Ecto neural progenitor cell (in vitro differentiated cells): ENCODE measurements around the gene VWDE.
"Not testable (repeated sequence)": the region's sequence is repeated elsewhere in the genome, so short reads cannot be mapped to it uniquely, and the experiment has no call there.

Experiments
- DNase-seq: peaks from one replicate; pipeline ENCODE4 v3.0.0-alpha.2; 2018; ENCODE audit warnings: low spot score

VWDE gene

DNA sequence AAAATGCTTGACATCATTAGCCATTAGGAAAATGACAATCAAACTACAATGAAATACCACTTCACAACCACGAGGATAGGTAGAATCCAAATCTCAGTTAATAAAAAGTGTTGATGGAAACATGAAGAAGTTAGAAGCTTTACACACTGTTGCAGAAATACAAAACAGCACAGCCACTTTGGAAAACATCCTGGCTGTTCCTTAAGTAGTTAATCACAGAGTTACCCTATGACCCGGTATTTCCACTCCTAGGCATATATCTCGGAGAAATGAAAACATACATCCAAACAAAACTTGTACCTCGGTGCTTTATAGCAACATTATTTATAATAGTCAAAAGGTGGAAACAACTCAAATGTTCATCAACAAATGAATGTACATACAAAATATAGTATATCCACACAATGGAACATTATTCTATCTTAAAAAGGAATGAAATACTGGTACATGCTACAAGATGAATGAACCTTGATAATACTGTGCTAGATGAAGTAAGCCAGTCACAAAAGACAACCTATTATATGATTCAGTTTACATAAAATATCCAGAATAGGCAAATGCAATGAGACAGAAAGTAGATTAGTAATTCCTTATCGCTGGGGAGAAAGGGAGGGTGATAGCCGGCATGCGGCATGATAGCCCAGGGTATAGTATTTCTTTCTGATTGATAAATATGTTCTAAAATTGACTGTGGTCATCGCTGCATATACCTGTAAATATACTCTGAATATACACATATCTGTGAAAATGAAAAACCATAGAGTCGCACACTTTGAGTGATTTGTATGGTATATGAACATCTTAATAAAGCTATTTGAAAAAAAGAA is 1.9 kb downstream of the VWDE start:
- no peak for DNase-seq

DNA sequence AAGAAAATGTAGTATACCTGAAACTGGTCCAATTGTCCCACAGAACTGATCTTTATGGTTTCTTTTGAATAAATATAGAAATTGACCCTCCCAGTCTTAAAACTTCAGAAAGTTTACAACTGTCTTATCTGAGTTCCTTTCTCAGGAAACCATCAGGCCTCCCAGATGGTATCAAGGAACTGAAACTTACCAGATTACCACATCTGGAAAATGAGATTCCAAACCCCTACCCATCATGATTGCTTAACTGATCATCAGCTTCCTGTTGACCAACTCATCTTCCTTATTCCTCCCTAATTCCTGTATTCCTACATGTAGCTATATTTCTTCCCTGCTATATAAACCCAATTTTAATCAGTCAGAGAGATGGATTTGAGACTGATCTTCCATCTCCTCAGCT is 5.5 kb downstream of the VWDE start:
- no peak for DNase-seq

DNA sequence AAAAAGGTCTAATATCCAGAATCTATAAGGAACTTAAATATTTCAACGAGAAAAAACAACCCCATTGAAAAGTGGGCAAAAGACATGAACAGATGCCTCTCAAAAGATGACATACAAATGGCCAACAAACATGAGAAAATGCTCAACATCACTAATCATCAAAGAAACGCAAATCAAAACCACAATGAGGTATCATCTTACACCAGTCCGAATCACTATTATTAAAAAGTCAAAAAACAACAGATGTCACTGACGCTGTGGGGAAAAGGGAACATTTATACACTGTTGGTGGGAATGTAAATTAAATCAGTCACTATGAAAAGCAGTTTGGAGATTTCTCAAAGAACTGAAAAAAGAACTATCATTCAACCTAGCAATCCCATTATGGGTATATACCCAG is 6.0 kb downstream of the VWDE start:
- no peak for DNase-seq

DNA sequence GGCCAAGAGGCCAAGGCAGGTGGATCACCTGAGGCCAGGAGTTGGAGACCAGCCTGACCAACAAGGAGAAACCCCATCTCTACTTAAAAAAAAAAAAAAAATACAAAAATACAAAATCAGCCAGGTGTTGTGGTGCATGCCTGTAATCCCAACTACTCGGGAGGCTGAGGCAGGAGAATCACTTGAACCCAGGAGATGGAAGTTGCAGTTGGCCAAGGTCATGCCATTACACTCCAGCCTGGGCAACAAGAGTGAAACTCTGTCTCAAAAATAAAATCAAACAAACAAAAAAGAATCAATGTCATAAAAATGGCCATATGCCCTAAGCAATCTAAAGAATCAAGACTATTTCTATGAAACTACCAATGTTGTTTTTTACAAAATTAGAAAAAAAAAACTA is 7.0 kb downstream of the VWDE start:
- DNase-seq, result not testable (repeated sequence)

DNA sequence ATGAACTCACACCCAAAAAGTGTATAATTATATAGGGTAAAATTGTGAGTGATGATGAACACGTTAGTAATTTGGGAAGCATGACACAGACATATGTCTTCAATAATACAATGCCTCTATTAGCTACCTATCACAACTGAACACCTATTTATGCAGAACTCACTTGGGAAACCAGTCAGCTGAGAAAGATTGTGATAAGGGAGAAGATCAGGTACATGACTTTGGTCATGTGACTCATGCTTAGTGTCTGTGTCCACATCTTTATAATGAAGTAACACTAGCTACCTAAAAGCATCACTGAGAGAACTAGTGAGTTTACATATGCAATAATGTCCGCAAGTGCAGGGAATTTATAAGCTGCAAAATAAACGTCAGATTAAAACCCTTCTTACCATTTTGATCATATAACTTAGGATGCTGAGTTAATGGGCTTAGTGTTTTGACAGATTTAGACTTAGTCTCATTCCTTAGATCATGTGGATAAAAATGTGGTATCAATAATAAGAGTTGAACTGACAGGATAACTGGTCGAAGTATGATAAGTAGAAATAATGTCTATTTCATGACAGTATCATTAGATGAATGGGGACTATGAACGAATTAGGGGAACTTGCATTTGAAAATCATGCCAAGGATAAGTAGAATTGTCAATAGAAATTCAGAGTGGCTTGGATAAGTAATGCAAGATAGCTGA is 11.6 kb downstream of the VWDE start:
- no peak for DNase-seq

DNA sequence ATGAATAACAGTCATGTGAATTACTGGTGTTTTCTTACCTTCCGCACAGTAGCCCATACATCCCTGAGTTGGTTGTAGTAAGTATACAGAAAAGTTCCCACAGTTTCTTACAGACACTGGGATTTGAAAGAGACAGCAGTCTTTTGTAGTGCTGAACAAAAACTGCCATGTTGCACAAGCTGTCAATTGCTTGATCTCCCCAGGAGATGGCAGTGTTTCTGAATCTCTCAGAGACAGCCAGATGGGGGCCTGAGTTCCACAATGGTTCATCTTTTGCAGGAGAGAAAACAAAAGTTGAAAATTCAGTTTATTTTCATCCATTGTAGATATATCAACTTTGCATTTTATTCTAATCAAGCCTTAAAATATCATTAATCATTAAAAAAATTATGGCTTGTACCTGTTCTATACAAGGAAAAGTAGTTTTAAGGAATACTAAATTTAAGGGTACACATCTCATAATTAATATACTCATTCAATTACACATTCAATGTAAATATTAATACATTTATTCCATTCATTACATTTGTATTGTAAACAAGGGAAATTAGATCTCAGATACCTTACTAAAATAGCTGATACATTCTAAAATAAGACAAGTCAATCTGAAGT is 14.5 kb downstream of the VWDE start:
- DNase-seq, result peak; percentile 53

DNA sequence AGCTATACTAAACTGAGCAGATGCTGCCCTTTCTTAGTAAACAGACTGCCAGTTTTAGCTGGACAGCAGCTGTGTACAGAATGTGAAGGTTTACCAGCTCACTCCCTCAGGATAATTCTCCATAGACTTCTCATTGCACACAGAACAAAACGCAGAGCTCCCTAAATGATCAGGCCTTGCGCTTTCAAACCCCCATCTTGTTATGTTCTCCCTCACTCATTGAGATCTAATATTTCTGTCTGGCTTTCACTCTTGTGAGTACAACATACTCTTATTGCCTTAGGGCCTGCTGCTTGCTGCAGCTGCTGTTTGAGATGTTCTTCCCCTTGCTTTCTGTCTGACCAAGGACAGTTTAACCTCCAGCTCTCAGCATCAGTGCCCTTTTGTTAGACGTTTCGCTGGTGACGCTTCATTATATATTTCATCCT is 17.3 kb downstream of the VWDE start:
- DNase-seq, result no peak

DNA sequence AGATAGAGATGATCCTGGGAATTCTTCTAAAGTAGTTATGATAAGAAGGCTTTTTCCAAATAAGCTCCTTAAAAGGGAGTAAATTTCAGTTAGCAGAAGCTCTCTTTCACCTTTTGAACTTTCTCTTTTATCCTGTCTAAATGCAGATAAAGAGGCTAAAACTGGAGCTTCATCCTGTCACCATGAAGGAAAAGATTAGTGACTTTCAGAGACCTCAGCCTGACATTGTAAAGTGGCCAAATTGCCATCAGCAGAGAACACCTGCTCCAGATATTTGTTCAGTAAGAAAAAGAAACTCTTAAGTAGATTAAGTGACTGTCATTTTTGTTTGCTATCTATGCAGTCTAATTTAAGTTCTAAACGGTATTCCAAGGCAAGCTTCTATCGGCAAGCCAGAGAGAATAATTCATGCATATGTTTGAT is 18.3 kb downstream of the VWDE start:
- DNase-seq, result no peak

DNA sequence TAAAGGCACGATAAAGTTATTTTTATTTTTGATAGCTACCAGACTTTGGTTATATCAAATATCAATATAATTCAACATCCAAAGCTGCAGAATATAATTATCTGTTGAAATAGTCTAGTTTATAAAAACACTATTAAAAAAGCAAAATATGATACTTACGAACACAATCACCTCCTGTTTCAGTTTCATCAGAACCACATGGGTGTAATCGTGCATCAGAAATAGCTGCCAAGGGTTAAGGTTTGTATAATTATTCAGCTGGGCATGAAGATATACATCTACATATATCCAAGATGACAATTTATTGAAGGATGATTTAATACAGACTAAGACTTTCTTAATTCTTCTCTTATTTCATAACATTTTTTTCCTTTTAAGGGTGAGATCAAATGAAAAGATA is 20.3 kb downstream of the VWDE start:
- DNase-seq, result no peak

DNA sequence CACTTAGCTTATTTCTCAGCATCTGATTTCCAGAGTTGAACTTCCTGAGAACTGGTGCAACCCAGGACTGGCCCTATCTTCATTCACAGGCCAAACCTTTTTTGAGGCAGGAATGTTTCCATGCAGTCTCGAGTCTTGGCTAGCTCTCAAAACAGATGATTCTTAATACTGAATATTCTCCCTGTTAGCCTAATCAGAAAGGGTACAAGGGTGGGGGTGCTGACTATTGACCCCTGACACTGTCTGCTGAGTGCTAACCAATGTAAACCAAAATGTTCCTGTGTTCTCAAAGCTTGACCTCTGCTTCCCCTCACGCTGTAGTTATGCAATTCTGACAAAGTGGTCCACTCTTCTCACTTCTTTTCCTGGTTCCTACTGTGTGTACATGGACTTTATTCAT is 25.3 kb downstream of the VWDE start:
- no peak for DNase-seq

DNA sequence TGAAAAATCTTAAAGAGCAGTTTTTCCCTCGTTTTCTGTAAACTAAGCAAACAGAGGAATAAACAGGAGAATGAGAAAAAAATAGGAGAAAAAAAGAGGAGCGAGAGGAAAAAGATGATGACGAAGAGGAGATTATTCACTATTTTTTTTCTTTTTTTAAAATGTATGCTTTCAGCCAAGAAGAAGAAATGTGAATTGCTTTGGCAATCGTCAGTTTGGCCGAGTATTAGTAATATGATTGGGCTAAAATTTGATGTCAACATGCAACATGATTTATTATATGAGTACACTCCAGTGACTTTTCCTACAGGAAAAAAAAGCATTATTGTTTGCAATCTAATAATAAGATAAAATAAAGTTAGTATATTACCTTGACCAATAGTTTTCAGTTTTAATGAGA is 26.3 kb downstream of the VWDE start:
- DNase-seq, result no peak

DNA sequence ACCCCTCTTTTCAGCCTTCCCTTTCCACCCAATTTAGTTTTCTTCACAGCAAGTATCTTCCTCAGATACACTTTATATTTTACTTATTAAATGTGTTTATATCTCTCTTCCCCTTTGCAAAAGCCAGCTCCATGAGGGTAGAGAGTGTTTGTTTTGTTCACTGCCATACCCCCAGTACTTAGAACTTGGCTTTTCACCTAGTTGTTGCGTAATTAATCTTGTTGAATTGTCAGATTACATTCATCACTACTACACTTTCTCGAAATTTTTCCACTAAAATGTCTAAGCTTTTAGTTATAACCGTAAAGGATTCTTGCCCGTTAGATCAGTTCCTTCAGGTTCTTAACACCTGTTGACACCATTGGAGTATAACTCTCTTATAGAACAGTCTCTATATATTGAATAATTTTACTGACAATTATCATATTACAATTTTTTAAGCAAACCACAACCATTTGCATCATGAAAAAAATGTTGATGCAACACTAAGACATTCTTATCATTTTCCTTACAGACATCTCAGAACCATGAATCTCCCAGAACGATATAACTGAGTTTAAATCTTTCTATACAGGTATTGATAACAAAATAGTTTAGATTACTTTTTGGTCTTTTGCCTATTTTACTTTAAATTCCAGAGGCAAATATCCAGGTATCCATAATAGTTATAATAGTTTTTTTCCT is 29.9 kb downstream of the VWDE start:
- DNase-seq, result no peak

DNA sequence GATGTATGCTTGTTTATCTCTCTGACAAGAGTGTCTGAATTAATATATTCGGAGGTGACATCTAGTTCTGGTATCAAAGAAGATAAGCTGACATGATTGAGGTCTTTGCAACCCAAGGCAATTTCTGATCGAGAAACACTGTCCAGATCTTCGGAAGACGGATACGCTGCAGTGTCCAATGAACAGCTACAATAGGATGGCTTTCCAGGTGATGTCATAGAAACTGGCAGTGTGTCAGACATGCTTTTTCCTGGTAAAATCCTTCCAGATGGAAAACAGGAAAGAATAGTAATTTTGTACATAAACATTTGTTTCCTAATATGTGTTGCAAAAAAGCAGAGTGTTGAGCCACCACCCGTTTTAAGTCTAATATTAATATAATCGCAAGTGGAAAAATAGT is 33.4 kb downstream of the VWDE start:
- no peak for DNase-seq

DNA sequence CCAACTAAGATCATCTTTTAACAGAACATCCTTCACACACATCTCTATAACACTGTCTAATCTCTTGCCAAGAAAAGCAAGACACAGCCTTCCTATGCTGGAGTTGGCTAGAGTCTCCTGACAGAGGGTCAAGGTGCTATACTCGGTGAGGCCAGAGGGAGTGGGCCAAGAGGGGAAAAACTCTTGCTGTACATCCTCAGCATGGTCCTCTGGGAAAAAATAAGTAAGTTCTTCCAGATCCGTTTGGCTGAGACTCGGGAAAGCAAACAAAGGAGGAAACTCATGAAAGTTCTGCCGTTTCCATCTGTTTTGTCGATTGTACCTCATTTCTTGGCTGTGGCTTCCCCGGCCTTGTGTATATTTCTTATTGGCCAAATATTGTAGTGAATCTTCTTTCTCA is 33.9 kb downstream of the VWDE start:
- DNase-seq, result no peak

DNA sequence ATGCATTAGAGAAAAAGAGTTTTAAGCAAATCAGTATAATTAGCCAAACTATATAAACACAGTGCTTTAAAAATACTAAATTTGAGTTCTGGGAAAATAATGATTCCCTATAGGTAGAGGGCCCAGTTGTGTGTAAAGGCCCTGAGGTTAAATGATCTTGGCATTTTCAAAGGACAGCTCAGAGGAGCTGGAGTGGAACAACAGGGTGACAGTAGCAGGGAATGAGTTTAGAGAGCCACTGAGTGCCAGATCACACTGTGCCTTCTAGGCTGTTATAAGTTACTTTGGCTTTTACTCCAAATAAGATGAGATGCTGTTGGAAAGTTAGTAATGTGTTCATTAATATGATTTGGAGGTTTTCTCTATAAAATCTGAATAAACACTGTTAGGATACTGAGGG is 34.6 kb downstream of the VWDE start:
- no peak for DNase-seq

DNA sequence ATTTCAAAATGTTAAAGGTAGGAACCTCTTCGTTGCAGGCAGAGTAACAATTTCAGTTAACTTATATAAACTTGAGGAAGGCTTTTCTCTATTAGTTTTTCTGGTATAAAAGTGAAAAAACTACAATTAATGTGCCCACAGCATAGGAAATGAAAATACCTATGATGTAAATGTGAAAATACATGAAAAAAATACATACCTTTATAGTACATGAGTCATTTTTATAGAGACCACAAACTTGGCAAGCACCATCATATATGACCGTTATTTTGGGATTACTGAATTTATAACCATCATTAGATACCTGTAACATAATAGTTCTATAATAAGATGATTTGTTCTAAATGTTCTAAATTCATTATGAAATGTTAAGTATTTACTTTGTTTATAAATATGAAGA is 42.7 kb downstream of the VWDE start:
- no peak for DNase-seq

DNA sequence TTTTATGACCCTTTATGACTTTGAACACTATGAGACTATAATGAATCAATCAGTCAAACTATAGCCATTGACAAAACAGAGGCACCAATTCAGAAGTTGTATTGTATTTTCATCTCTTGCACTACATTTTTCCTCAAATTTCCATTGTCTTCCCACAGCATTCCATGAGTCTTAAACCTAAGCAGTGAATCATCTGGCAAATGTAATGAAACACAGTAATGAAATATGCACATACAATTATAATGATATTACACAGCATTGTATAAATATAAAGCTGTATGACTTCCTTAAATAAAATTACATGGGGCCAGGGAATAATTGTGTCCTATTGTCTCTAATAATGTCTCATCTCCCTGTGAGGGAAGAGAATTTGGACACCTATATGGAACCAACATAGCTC is 45.0 kb downstream of the VWDE start:
- no peak for DNase-seq

DNA sequence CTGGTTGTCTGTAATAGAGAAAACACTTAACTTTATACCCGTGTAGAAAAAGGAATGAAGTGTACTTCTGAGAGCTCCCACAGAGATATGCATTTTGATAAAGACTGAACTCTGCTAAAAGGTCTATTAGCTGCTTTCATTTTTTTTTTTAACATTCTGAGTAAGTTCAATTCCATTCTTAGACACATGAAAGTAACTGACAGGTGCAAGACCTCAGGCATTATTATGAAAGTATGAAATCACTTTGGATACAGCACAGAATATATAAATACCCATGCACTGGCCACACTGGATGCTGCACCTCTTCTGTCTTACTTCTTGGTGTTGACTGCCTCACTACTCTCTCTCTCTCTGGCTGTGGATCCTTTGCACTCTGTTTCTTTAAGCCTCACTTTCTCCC is 46.2 kb downstream of the VWDE start:
- DNase-seq, result no peak

DNA sequence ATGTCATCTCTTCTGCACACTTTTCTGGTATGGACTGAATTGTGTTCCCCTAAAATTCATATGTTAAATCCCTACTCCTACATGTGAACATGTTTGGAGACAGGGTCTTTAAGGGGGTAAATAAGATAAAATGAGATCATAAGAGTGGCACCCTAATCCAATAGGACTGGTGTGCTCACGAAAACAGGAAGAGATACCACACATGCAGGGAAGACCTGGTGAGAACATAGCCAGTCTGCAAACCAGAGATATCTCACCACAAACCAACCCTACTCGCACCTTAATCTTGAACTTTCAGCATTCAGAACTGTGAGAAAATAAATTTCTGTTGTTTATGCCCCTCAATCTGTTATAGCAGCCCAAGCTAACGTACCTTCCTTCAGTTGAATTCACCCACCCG is 51.8 kb downstream of the VWDE start:
- no peak for DNase-seq

DNA sequence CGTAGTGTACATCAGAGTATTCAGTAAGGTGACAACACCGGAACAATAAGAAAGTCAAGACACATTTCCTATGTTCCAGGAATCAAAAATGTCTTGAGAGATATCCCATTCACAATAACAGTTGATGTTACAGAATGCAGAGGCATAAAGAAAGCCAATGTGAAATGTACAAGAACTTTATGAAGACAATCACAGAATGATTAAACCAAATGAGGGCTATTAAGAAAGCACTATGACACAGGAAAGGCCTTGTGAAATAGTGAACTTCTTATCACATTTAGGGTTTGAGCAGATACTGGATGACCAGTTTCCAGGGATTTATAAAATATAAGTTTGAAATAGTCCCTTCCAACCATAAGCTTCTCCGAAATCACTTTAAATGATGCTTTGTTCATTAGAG is 52.7 kb downstream of the VWDE start:
- no peak for DNase-seq

DNA sequence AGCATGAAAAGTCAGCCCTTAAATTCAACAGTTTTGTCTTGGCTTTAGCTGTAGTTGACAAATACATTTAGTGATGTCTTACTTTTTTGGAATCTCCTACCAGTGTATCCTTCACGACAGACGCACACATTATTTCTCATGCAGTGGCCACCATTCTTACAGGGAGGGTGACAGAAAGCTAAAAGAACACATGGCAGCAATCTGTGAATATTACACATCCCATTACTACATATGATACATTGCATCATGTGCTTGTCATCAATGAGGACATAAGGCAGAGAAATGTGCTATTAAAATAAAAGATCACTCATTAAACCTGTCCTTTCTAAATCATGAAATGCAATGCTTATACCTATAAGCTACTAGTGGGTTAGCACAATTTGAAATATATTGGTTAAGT is 66.6 kb downstream of the VWDE start:
- no peak for DNase-seq

DNA sequence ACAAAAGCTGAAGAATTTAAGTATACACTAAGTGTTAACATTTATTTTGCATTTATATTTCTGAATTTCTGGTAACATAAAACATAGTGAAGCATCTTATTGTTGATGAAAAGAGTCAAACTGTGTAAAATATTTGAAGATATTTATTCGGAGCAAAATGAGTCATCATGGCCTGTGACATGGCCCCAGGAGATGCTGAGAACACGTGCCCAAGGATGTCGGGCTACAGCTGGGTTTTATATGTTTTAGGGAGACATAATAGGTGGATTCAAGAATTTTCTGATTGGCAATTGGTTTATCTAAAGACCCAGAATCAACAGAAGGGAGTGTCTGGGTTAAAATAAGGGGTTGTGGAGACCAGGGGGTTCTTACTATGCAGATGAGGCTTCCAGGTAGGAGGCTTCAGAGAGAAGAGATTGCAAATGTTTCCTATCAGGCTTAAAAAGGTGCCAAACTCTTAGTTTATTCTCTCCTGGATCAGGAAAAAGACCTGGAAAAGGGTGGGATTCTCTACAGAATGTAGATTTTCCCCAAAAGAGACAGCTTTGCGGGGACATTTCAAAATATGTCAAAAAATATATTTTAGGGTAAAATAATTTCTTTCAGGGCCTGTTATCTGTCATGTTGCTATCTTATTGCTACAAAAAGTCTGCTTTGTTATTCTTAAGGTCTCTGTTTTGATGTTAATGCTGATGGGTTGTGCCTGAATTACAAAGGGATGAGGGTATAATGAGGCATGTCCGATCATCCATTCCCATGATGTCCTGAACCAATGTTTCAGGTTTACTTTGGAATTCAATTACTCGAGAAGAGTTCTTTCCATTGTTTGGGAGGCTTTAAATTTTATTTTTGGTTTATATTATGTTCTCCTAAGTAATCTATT is 74.5 kb downstream of the VWDE start:
- no peak for DNase-seq
